HG03025 (cell line): Measurements from ENCODE around the gene ZNF618.

ENCODE experiments used
- ATAC-seq: cut with Tn5 transposase; IDR thresholded peaks from one replicate; pipeline ENCODE4 v1.9.1; 2021; ENCODE audit warnings: mild to moderate bottlenecking, moderate library complexity; ENCODE audit not compliant: unreplicated experiment, low FRiP score

The ZNF618 gene

GRCh38 chr9:113910036-113910639 lies 34.0 kb downstream of the ZNF618 start:
- no peak for ATAC-seq

GRCh38 chr9:113911850-113912557 lies 35.9 kb downstream of the ZNF618 start:
- no peak for ATAC-seq

- no peak for ATAC-seq
Measured at GRCh38 chr9:113912816-113913215, 36.7 kb downstream of the ZNF618 start.

- no peak for ATAC-seq
Measured at GRCh38 chr9:113913426-113914195, 37.5 kb downstream of the ZNF618 start.

- no peak for ATAC-seq
Measured at GRCh38 chr9:113914517-113914916, 38.4 kb downstream of the ZNF618 start.

- no peak for ATAC-seq
Measured at GRCh38 chr9:113915817-113916434, 39.8 kb downstream of the ZNF618 start.

- ATAC-seq = no peak
Measured at GRCh38 chr9:113916931-113917330, 40.8 kb downstream of the ZNF618 start.

GRCh38 chr9:113918697-113919350 lies 42.7 kb downstream of the ZNF618 start:
- ATAC-seq = no peak

GRCh38 chr9:113919382-113919781 lies 43.3 kb downstream of the ZNF618 start:
- ATAC-seq = no peak

- ATAC-seq = no peak
Measured at GRCh38 chr9:113919871-113920270, 43.8 kb downstream of the ZNF618 start.

GRCh38 chr9:113920872-113921271 lies 44.8 kb downstream of the ZNF618 start:
- ATAC-seq = no peak

- ATAC-seq = no peak
Measured at GRCh38 chr9:113921396-113921925, 45.4 kb downstream of the ZNF618 start.

- ATAC-seq = no peak
Measured at GRCh38 chr9:113922160-113922559, 46.1 kb downstream of the ZNF618 start.

GRCh38 chr9:113926211-113926610 lies 50.1 kb downstream of the ZNF618 start:
- no peak for ATAC-seq

GRCh38 chr9:113927277-113927676 lies 51.2 kb downstream of the ZNF618 start:
- ATAC-seq = no peak

GRCh38 chr9:113928269-113928668 lies 52.2 kb downstream of the ZNF618 start:
- ATAC-seq = no peak

GRCh38 chr9:113929634-113930389 lies 53.7 kb downstream of the ZNF618 start:
- ATAC-seq = no peak

- ATAC-seq = no peak
Measured at GRCh38 chr9:113930390-113930783, 54.3 kb downstream of the ZNF618 start.

GRCh38 chr9:113931140-113931539 lies 55.0 kb downstream of the ZNF618 start:
- no peak for ATAC-seq

- no peak for ATAC-seq
Measured at GRCh38 chr9:113931777-113932176, 55.7 kb downstream of the ZNF618 start.
